ENCODE measurements around the gene SMURF1.

SMURF1 gene

GRCh38 chr7:99008181-99008631 is 135.7 kb downstream of the SMURF1 start:
- DNase-seq = no peak

- DNase-seq = no peak
Observed at GRCh38 chr7:99006739-99007424, 137.0 kb downstream of the SMURF1 start.

GRCh38 chr7:99005776-99006175 is 138.1 kb downstream of the SMURF1 start:
- DNase-seq = no peak

- DNase-seq = no peak
Observed at GRCh38 chr7:99004781-99005500, 139.0 kb downstream of the SMURF1 start.

GRCh38 chr7:99004216-99004615 is 139.7 kb downstream of the SMURF1 start:
- DNase-seq = no peak

GRCh38 chr7:99003419-99003818 is 140.5 kb downstream of the SMURF1 start:
- no peak for DNase-seq

- DNase-seq = no peak
Observed at GRCh38 chr7:99002827-99003212, 141.1 kb downstream of the SMURF1 start.

GRCh38 chr7:99002148-99002826 is 141.6 kb downstream of the SMURF1 start:
- DNase-seq = no peak

- peak in 2 of 58 donors; percentile 14 to 24 for DNase-seq
Observed at GRCh38 chr7:99001482-99002147, 142.3 kb downstream of the SMURF1 start.

GRCh38 chr7:99000904-99001465 is 142.9 kb downstream of the SMURF1 start:
- DNase-seq = no peak

GRCh38 chr7:99000196-99000903 is 143.6 kb downstream of the SMURF1 start:
- no peak for DNase-seq

GRCh38 chr7:98998821-98999725 is 144.8 kb downstream of the SMURF1 start:
- DNase-seq = peak in 3 of 58 donors; percentile 14 to 56 (median 46)

- DNase-seq = no peak
Observed at GRCh38 chr7:98997846-98998245, 146.1 kb downstream of the SMURF1 start.

- DNase-seq = peak in 1 of 58 donors; percentile 26
Observed at GRCh38 chr7:98996150-98996552, 147.8 kb downstream of the SMURF1 start.

GRCh38 chr7:98995523-98996149 is 148.3 kb downstream of the SMURF1 start:
- no peak for DNase-seq

GRCh38 chr7:98995111-98995510 is 148.8 kb downstream of the SMURF1 start:
- DNase-seq = no peak

- no peak for DNase-seq
Observed at GRCh38 chr7:98994046-98994944, 149.6 kb downstream of the SMURF1 start.

Measured in anterior cingulate cortex (tissue), 58 donors.